Lung (tissue), 13 donors: ENCODE results near the gene HPS3. TPM values are rescaled to one million over a fixed set of nuclear protein-coding genes. Genes with fewer than 3 reads are reported as not detected.

Source experiments
- ATAC-seq: fragments of 200-7000 bp; cut with Tn5 transposase; one replicate; pipeline ENCODE4 v1.9.1; 2020; ENCODE audit warnings: moderate number of reproducible peaks; ENCODE audit not compliant: insufficient read depth, low FRiP score
- DNase-seq, 3 donors: peaks; one replicate each; pipeline ENCODE4 v3.0.0-alpha.2; 2013 to 2017
- H3K27ac ChIP-seq, 2 donors: one replicate each; pipeline ENCODE4 v1.5.1; 2013; ENCODE audit warnings: mild to moderate bottlenecking in 2 of 2, moderate library complexity in 2 of 2, control low read depth in 1 of 2, inconsistent platforms in 1 of 2, low read depth in 1 of 2, low read length in 1 of 2
- H3K27me3 ChIP-seq, 3 donors: one replicate each; pipeline ENCODE4 v1.5.1; 2013; ENCODE audit warnings: low read length in 2 of 3; ENCODE audit not compliant: control insufficient read depth in 3 of 3, insufficient read depth in 3 of 3
- H3K36me3 ChIP-seq, 4 donors: one replicate each; pipeline ENCODE4 v1.5.1; 2013; ENCODE audit warnings: low read length in 4 of 4, mild to moderate bottlenecking in 1 of 4, moderate library complexity in 1 of 4; ENCODE audit not compliant: control insufficient read depth in 4 of 4, insufficient read depth in 4 of 4
- H3K4me1 ChIP-seq, 5 donors: one replicate each; pipeline ENCODE4 v1.5.1; 2013; ENCODE audit warnings: low read length in 5 of 5, mild to moderate bottlenecking in 2 of 5, moderate library complexity in 1 of 5; ENCODE audit not compliant: control insufficient read depth in 5 of 5, insufficient read depth in 5 of 5
- H3K4me3 ChIP-seq: one replicate; pipeline ENCODE4 v1.5.1; 2013; ENCODE audit warnings: mild to moderate bottlenecking, control low read depth, moderate library complexity
- H3K9ac ChIP-seq, 2 donors: one replicate each; pipeline ENCODE4 v1.5.1; 2013; ENCODE audit warnings: low read length in 2 of 2, control low read depth in 1 of 2; ENCODE audit not compliant: insufficient read depth in 1 of 2
- H3K9me3 ChIP-seq, 4 donors: one replicate each; pipeline ENCODE4 v1.5.1; 2013; ENCODE audit warnings: low read length in 3 of 4, mild to moderate bottlenecking in 1 of 4, moderate library complexity in 1 of 4; ENCODE audit not compliant: control insufficient read depth in 4 of 4, insufficient read depth in 3 of 4
- CTCF ChIP-seq: IDR thresholded peaks from 2 replicates; pipeline ENCODE4 v1.5.1; 2012; ENCODE audit warnings: mild to moderate bottlenecking; ENCODE audit errors: control extremely low read depth, extremely low read depth
- WGBS, 2 donors: extraction: QIAGEN DNeasy Blood & Tissue Kit; methylation state at CpG; one replicate each; pipeline ENCODE4 v1.1.7; 2013; 5-methylcytosine and 5-hydroxymethylcytosine counted together
- polyA plus RNA-seq, 2 donors: library from polyadenylated mRNA; stranded (reverse); fragments of 200-250 nt; gene quantifications; one replicate each; pipeline ENCODE4 v1.2.1, GENCODE V29; 2013
- small RNA-seq: library from RNA; depleted of rRNA; stranded (forward); fragments of <200 nt; gene quantifications from one replicate; pipeline ENCODE3, GENCODE V24; 2014; ENCODE audit warnings: low replicate concordance
- total RNA-seq, 2 donors: library from RNA; depleted of rRNA in 1 of 2; stranded (reverse); fragments of >200 nt in 1 of 2; gene quantifications; one replicate each; pipeline ENCODE4 v1.2.1, GENCODE V29; 2014 to 2021
- donor health status: control.
- donor health status: control.
- donor health status: Bipolar disorder and iron deficiency.
- donor health status: healthy.
- donor health status: DM: yes; HTN: yes; CAD: no.

HPS3 gene
- total and polyA plus RNA-seq, 4 donors = 9.3 to 43.7 (median 15.9) TPM

- Histone ChIP-seq H3K4me1 (peaks cover 0 to 16% (median 2%) of the 10 kb centered on the region in 5 donors), H3K4me3 (no peak within 1 kb of the TSS), H3K9me3 (no peaks in the 10 kb centered on the region), H3K36me3 (no peaks in the 10 kb centered on the region), H3K9ac (no peak within 1 kb of the TSS), H3K27me3 (no peaks in the 10 kb centered on the region), H3K27ac (no peak within 1 kb of the TSS)
- DNase-seq = peak in 2 of 3 donors; percentile 20 to 43
- 47 to 50% methylated on average over 3 of the region's 3 CpGs for WGBS, 2 donors
- ATAC-seq = no peak
- TF ChIP-seq CTCF = no peak
These were observed 92.5 kb downstream of the HPS3 start, which contains the start of gene CP for GRCh38 chr3:149221783-149222517. Gene CP, minus strand, starts transcription at chr3:149221829. Its CDS starts 37 bp downstream, at chr3:149221792.

Small RNA genes lying within 50 kb of the gene (small RNA-seq; reads per million reads assigned to genes)
- not detected for gene RF00019

Other genes with a start within 250 kb of the HPS3 start
- gene GYG1, start 138.1 kb upstream of the HPS3 start, total RNA-seq = 10 to 100 TPM; 41.8 to 78.7 TPM
- 100 to 1,000 TPM in 1 of 2 donors, 10 to 100 TPM in 1; 23.2 to 115 TPM for gene GYG1, start 138.1 kb upstream of the HPS3 start, polyA plus RNA-seq
- gene HLTF, start 43.1 kb upstream of the HPS3 start, total RNA-seq = 10 to 100 TPM; 19.4 to 54.7 TPM
- gene HLTF, start 43.1 kb upstream of the HPS3 start, polyA plus RNA-seq = 1 to 10 TPM; 3.6 to 5.8 TPM
- 100 to 1,000 TPM in 1 of 2 donors, 10 to 100 TPM in 1; 89.8 to 143 TPM for gene CP, start 92.2 kb downstream of the HPS3 start, total RNA-seq
- gene CP, start 92.2 kb downstream of the HPS3 start, polyA plus RNA-seq = 10 to 100 TPM; 16.4 to 47.2 TPM
- gene TM4SF18, start 204.0 kb downstream of the HPS3 start, total RNA-seq = 10 to 100 TPM in 1 of 2 donors, 1 to 10 TPM in 1; 4.4 to 28.5 TPM
- 1 to 10 TPM; 2.1 to 3.8 TPM for gene TM4SF18, start 204.0 kb downstream of the HPS3 start, polyA plus RNA-seq
- gene TM4SF1, start 248.0 kb downstream of the HPS3 start, total RNA-seq = 100 to 1,000 TPM; 177 to 281 TPM
- gene TM4SF1, start 248.0 kb downstream of the HPS3 start, polyA plus RNA-seq = 100 to 1,000 TPM; 215 to 261 TPM